Spleen (tissue), 7 donors: ENCODE data around the gene MINDY4.

Experiments used
- POLR2A ChIP-seq, 3 donors: fragments of 450-650 bp; IDR thresholded peaks; one replicate each; pipeline ENCODE4 v1.5.1; 2017; ENCODE audit warnings: antibody characterized with exemption in 3 of 3, mild to moderate bottlenecking in 1 of 3
- TF ChIP-seq, protein P1 (sequence below), 11 experiments: fragments of 200-600 bp in 7 of 11; fragments of 450-650 bp in 4 of 11; sonication (generic) in 4 of 11; IDR thresholded peaks in 8 of 11; conservative IDR thresholded peaks in 3 of 11; 1 replicate in 7 of 11; 2 replicates in 4 of 11; pipeline versions ENCODE4 v1.4.0 to v1.8.0; 2016 to 2021; ENCODE audit warnings: antibody characterized with exemption in 11 of 11, inconsistent platforms in 4 of 11, mild to moderate bottlenecking in 1 of 11
- donor health status: DM: no; HTN: no; CAD: no; lungs with moderate emphysema.
- donor health status: DM: no; HTN: no; CAD: no.
- donor health status: DM: no; HTN: no; CAD: no.

DNA sequence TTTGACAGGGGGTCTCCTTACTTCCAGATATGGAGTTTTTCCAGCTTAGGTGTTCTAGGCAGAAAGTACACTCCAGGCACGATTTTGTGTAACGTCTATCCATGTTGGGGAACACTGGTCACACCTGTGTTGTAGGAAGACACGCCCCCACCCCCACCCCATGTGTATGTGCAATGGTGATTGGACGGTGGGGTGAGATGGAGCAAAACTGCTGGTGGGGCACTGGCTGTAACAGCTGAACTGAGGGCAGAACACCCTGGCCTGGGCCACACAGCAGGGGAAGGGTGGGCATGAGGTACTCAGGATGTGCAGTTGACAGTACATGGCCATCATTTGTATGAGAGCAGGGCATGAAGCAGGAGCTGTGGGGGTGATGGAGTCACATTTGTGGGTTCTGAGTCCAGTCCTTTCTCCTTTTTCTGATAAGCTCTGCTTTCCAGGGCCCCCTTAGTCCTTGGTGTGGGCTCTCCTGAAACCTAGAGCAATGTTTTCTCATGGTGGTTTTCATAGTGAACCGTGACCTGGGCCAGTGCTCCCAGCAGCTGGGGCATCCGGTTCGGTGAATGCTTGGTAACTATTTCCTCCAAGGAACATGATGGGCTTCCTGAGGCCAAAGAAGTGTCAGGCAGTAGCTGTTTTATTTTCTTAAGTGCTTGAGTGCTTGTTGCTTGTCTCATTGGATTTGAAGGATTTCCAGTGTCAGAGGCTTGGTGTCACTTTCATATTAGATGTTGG, 77.1 kb downstream of the MINDY4 start:
- TF ChIP-seq, protein P1, sequence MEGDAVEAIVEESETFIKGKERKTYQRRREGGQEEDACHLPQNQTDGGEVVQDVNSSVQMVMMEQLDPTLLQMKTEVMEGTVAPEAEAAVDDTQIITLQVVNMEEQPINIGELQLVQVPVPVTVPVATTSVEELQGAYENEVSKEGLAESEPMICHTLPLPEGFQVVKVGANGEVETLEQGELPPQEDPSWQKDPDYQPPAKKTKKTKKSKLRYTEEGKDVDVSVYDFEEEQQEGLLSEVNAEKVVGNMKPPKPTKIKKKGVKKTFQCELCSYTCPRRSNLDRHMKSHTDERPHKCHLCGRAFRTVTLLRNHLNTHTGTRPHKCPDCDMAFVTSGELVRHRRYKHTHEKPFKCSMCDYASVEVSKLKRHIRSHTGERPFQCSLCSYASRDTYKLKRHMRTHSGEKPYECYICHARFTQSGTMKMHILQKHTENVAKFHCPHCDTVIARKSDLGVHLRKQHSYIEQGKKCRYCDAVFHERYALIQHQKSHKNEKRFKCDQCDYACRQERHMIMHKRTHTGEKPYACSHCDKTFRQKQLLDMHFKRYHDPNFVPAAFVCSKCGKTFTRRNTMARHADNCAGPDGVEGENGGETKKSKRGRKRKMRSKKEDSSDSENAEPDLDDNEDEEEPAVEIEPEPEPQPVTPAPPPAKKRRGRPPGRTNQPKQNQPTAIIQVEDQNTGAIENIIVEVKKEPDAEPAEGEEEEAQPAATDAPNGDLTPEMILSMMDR (IDR thresholded peaks at IDR 0.05 in 8 of 11, conservative IDR thresholded peaks at IDR 0.05 in 3 of 11): no peak
- no peak for TF ChIP-seq POLR2A (IDR thresholded peaks at IDR 0.05)
